NCI-H1092 treated with DMSO at 0.1 percent for 48 hours (cell line): ENCODE data around the gene PLA2G2F.

Experiments used
- DNase-seq: peaks from one replicate; lab custom pipeline; 2025; lab: John Stamatoyannopoulos, UW

Gene PLA2G2F

DNA sequence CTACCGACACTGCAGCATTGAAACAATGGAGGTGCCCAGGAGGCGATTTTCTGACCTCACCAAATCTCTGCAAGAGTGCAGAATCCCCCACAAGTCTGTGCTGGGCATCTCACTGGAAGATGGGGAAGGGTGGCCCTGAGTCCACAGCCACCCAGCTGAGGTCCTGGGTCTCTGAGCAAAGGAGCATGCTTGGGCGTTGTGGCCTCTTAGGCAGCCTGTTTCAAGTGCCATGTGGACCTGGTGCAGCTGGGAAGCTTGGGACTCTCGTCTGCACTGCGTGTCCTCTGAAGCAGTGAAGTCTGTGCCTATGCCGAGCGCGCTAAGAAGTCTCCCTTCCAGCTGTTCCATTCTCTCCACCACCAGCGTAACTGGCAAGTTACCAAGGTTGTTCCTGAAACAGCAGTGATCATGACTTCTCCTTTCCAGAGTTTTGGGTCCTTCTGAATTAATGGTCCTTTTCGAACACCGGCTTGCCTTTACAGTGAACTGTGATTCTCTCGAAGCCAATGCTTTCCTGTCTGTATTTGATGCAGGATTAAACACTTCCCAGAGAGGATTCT is 52.2 kb downstream of the PLA2G2F start:
- DNase-seq: no peak

GRCh38 chr1:20192364-20192763 is 53.2 kb downstream of the PLA2G2F start:
- DNase-seq: no peak

- DNase-seq: no peak
Measured at GRCh38 chr1:20192871-20193411, 53.8 kb downstream of the PLA2G2F start.

- DNase-seq: no peak
Measured at GRCh38 chr1:20194224-20194623, 55.1 kb downstream of the PLA2G2F start.

- peak; percentile 35 for DNase-seq
Measured at GRCh38 chr1:20194757-20195461, 55.8 kb downstream of the PLA2G2F start.

GRCh38 chr1:20195462-20195780 is 56.3 kb downstream of the PLA2G2F start:
- no peak for DNase-seq

GRCh38 chr1:20197329-20197791 is 58.2 kb downstream of the PLA2G2F start:
- DNase-seq: no peak

- no peak for DNase-seq
Measured at GRCh38 chr1:20198296-20198695, 59.2 kb downstream of the PLA2G2F start.

- DNase-seq: no peak
Measured at GRCh38 chr1:20198918-20199317, 59.8 kb downstream of the PLA2G2F start.

DNA sequence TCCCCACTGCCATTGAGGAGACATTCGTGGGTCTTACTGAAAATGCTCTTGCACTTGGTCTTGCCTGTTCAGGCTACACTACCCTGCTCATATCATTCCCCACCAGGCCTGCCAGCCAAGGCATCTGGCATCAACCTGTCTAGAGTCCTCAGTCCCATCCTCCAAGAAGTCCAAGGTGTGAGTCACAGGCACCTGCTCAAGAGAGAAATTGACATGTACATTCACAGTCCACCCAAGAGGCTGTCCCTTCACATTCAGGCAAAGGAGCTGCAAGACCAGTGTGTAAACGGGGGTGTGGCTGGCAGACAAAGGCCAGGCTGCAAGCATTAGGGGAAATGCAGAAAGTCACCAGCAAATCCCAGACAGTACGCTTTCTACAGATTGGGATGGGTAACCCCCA is 60.3 kb downstream of the PLA2G2F start:
- no peak for DNase-seq

DNA sequence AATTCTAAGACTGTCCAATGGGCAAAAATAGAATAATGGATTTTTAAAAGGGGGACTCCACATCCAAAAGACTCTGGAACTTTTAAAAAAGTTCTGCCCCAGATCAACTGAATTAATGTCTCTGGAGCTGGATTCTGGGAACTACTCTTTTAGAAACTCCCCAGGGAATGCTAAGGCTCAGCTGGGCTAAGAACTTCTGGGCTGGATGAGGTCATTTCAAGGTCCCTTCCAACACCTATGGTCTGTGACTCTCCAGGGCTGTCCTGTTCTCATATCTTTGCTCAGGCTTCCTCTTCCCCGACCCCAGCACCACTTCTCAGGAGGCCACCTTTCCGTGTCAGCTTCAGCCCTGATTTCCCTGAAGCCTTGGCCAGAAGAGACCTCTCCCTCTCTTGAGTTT is 60.7 kb downstream of the PLA2G2F start:
- no peak for DNase-seq
